Activated CD4-positive, alpha-beta T cell treated with anti-CD3 and anti-CD28 coated beads for 1 hour (primary cell): ENCODE measurements around the gene EIF4G3.
"Not testable (repeated sequence)": the region's sequence is repeated elsewhere in the genome, so short reads cannot be mapped to it uniquely, and the experiment has no call there.

Experiments
- DNase-seq: peaks from one replicate; pipeline ENCODE4 v3.0.0-alpha.2; 2020

EIF4G3 gene

DNA sequence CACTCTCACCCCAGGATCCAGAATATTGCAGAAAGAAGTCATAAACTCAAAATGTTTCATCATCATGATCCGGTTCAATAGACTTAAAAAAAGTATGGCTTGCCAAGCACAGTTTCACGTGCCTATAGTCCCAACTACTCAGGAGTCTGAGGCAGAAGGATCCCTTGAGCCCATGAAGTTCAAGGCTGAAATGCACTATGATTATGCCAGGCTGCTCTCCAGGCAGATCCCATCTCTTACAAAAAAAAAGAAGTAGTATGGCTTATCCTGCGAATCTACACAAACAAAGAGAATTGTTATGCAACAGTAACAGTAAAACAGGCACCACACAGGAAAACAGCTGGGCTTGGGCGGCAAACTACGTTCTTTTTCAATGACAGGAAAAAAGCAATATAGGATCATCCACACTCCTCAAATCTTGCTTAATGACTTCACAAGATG lies 76.2 kb downstream of the EIF4G3 start:
- DNase-seq, result no peak

DNA sequence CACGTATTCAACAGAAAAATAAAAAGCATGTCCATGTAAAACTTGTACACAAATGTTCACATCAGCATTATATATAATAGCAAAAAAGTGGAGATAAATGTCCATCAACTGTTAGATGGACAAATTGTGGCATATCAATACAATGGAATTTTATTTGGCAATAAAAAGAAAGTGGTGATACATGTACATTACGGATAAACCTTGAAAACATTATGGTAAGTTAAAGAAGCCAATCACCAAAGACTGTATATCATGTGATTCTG lies 76.9 kb downstream of the EIF4G3 start:
- DNase-seq, result no peak

DNA sequence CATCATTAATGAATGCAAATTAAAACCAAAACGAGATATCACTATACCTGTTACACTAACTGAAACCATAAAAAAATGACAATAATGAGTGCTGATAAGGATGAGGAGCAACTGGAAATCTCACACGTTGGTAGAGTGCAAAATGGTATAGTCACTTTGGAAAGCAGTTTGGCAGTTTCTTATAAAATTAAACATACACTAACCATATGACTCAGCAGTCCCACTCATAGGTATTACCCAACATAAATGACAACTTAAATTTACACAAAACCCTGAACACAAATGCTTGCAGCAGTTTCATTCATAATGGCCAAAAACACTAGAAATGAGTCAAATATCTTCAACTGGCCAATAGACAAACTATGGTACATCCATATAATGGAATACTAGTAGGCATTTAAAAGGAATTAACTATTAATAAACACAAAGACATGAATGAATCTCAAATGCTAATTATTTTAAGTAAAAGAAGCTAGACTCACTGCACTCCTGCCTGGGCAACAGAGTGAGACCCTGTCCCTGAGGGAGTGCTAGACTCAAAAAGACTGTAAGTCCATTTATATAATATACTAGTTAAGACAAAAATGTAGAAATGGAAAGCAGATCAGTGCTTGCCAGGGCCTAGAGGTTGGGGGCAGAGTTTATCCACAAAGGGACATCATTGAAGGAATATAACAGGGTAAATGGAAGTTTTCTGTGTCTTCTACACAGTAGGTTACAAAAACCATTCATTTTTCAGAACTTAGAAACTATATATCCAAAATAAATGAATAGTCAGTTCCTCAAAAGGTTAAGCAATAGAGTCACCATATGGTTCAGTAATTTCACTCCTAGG lies 77.4 kb downstream of the EIF4G3 start:
- DNase-seq, result no peak

DNA sequence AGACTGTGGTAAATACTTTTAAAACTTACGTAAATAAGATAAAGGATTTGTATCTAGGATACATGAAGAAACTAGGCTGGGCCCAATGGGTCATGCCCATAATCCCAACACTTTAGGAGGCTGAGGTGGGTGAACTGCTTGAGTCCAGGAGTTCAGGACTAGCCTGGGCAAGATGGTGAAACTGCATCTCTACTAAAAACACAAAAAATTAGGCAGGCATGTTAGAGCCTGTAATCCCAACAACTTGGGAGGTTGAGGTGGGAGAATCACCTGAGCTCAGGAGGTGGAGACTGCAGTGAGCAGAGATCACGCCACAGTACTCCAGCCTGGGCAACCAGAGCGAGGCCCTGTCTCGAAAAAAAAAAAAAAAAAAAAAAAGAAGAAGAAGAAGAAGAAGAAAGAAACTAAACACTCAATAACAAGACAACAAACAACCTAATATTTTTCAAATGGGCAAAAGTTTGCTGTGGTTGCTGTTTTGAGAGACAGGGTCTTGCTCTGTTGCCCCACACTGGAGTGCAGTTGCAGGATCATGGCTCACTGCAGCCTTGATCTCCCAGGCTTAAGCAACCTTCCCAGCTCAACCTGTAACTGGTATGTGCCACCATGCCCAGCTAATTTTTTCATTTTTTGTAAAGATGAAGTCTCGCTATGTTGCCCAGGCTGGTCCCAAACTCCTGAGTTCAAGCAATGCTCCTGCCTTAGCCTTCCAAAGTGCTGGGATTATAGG lies 78.3 kb downstream of the EIF4G3 start:
- DNase-seq, result no peak

DNA sequence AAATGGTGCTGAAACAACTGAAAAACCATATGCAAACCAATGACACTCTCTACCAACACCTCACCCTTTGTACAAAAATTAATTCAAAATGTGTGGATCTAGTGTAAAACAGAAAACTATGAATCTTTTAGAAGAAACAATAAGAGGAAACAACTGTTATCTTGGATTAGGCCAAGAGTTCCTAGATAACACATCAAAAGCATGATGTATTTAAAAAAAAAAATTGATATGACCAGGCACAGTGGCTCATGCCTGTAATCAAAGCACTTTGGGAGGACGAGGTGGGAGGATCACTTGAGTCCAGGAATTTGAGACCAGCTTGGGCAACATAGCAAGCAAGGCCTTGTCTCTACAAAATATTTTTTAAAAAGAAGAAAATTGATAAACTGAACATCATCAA lies 79.0 kb downstream of the EIF4G3 start:
- no peak for DNase-seq

DNA sequence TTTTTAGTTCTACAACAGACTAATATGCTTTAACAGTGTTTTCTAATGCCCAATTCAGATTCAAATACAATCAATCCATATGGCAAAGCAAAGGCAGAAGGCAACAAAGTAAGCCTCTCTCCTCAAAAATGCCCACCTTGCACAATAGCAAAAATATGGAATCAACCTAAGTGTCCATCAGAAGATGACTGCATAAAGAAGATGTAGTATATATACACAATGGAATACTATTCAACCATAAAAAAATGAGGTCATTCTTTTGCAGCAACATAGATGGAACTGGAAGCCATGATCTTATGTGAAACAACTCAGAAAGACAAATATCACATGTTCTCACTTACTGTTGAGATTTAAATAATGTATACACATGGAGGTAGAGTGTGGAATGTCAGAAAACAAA lies 80.7 kb downstream of the EIF4G3 start:
- DNase-seq, result no peak

DNA sequence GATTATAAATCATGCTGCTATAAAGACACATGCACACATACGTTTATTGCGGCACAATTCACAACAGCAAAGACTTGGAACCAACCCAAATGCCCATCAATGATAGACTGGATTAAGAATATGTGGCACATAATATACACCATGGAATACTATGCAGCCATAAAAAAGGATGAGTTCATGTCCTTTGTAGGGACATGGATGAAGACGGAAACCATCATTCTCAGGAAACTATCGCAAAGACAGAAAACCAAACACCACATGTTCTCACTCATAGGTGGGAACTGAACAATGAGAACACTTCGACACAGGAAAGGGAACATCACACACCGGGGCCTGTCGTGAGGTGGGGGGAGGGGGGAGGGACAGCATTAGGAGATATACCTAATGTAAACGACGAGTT lies 82.4 kb downstream of the EIF4G3 start:
- not testable (repeated sequence) for DNase-seq

DNA sequence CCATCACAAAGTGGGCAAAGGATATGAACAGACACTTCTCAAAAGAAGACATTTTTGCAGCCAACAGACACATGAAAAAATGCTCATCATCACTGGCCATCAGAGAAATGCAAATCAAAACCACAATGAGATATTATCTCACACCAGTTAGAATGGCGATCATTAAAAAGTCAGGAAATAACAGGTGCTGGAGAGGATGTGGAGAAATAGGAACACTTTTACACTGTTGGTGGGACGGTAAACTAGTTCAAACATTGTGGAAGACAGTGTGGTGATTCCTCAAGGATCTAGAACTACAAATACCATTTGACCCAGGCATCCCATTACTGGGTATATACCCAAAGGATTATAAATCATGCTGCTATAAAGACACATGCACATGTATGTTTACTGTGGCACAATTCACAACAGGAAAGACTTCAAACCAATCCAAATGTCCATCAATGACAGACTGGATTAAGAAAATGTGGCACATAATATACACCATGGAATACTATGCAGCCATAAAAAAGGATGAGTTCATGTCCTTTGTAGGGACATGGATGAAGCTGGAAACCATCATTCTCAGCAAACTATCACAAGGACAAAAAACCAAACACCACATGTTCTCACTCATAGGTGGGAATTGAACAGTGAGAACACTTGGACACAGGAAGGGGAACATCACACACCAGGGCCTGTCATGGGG lies 83.3 kb downstream of the EIF4G3 start:
- not testable (repeated sequence) for DNase-seq

DNA sequence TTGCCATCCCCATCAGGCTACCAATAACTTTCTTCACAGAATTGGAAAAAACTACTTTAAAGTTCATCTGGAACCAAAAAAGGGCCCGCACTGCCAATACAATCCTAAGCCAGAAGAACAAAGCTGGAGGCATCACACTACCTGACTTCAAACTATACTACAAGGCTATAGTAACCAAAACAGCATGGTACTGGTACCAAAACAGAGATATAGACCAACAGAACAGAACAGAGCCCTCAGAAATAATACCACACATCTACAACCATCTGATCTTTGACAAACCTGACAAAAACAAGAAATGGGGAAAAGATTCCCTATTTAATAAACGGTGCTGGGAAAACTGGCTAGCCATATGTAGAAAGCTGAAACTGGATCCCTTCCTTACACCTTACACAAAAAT lies 84.2 kb downstream of the EIF4G3 start:
- DNase-seq, result not testable (repeated sequence)

DNA sequence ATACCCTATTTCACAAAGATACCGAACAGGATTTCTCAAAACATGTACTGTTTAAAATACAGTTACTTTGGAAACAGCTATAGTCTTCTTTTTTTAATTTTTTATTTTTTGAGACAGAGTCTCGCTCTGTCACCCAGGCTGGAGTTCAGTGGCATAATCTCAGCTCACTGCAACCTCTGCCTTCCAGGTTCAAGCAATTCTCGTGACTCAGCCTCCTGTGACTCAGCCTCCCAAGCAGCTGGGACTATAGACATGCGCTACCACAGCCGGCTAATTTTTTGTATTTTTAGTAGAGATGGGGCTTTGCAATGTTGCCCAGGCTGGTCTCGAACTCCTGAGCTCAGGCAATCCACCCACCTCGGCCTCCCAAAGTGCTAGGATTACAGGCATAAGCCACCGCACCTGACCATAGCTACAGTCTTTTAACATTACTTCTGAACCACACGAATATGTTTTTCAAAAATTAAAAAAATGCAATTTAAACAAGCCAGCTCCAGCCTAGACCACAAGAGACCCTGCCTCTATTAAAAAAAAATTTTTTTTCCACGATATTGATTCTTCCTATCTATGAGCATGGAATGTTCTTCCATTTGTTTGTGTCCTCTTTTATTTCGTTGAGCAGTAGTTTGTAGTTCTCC lies 85.5 kb downstream of the EIF4G3 start:
- not testable (repeated sequence) for DNase-seq

DNA sequence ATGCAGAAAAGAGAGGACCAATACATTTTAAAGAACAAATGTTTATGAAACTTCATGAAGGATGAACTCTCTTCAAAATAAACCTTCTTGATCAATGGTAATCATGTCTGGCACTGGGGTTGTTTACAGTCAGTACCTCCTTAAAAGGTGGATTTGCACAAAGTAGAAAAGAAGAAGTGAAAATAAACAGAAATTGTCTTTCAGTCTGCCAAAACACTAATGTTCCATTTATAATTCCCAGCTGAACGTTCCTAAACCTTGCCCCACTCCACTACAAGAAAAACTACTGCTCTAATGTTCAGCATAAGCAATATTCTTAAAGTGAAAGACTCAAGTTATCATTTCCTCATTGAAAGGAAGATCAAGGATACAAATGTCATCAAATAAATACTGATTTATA lies 86.2 kb downstream of the EIF4G3 start:
- DNase-seq, result no peak

DNA sequence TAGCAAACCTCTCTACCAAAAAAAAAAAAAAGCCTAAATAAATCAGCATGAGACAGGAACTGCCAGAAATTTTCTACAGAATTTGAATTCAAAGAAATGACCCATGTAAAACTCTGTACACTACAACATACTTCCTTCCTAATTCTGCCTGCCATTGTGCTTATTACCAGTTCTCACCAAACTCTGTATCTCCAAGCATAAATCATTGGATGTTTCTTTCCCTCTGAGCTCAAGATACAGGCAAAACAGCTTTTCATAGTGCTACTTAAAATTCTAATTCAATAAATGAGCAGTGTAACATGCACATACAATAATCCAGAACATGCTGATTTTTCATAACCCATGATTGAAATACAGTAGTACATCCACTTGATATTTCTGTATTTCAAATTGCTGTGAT lies 87.0 kb downstream of the EIF4G3 start:
- DNase-seq, result no peak

DNA sequence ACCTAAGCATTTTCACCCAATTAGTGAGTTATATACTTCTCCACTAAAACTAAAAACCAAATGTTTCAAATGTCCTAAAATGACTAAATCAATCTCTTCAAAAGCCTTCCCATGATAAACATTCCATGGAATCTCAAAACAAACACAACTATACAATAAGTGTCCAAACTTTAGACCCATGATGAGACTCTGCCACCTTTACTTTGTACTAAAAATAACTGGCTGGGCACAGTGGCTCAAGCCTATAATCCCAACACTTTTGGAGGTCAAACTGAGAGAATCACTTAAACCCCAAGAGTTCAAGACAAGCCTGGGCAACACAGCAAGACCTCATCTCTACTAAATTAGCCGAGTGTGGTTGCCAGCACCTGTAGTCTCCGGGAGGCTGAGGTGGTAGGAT lies 87.4 kb downstream of the EIF4G3 start:
- no peak for DNase-seq

DNA sequence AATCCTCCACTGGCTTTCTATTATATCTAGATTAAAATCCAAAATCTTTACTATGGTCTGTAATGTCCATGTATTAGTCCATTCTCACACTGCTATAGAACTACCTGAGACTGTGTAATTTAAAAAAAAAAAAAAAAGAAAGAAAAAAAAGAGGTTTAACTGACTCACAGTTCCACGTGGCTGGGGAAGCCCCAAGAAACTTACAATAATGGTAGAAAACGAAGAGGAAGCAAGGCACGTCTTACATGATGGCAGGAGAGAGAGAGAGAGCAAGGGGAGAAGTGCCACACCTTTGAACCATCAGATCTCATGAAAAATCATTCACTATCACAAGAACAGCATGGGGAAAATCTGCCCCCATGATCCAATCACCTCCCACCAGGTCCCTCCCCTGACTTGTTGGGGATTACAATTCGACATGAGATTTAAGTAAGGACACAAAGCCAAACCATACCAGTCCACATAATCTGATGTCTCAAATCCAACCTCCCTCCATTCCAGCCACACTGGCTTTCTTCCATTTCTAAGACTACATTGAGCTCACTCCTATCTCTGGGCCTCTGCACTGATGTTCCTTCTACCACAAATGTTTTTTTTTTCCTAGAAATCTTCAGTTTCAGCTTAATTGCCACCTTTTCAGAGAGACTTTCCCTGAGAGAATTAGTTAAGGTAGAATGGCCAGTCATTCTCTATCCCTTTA lies 92.4 kb downstream of the EIF4G3 start:
- DNase-seq, result no peak

DNA sequence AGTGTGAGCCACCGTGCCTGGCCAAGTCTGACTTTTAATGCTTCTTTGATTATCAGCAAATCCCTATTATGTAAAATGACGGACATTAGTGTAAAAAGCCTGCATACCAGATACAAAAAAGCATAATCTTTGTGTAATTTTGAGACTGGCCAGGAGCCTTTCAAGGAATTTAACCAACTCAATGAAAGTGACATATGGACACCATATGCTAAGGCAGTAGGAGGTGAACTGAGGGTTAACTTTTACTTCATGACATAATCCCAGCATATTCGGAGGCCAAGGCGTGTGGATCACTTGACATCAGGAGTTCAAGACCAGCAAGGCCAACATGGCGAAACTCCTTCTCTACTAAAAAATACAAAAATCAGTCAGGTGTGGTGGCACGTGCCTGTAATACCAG lies 94.6 kb downstream of the EIF4G3 start:
- no peak for DNase-seq

DNA sequence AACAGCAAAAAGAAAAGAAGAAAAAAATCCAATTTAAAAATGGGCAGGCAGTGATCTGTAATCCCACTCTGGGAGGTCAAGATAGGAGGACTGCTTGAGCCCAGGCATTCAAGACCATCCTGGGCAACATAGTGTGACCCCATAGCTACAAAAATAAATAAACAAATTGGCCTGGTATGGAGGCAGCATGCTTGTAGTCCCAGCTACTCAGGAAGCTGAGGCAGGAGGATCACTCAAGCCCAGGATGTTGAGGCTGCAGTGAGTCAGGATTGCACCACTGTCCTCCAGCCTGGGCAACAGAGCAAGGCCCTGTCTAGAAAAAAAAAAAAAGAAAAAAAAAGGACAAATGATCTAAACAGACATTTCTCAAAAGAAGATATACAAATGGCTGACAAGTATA lies 99.6 kb downstream of the EIF4G3 start:
- DNase-seq, result no peak

DNA sequence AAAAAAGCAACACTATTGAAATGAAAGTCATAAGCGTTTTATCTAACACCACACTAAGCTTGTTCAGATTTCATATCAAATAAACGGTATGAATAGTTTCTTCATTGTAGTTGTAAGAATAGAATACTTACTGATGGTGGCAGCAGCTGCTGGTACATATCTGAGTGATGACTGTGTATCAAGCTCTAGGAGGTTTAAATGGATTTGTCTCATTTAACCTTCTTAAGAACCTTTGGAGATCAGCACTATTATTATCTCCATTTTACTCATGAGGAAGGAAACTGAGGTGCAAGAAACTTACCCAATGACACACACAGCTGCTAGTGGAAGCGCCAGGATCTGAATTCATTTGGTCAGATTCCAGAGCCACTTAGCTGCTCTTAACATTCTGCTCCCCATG lies 104.0 kb downstream of the EIF4G3 start:
- no peak for DNase-seq

DNA sequence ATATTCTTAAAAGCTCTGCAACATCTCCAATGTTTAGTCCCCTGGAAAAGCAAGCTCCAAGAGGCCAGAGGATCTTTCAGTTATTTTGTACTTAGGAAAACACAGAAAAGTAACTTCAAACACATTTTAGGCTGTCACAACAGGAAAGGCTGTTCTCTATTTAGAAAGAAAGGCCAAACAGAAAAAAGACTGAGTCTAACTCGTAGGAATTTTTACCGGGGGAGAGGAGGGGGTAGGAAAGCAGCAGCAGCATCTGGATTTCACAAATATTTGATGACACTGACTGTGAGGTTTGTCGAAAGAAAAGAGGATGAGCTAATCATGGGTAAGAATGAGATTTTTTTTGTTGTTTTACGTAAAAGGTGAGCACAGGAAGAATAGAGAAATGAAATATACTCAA lies 107.1 kb downstream of the EIF4G3 start:
- no peak for DNase-seq

DNA sequence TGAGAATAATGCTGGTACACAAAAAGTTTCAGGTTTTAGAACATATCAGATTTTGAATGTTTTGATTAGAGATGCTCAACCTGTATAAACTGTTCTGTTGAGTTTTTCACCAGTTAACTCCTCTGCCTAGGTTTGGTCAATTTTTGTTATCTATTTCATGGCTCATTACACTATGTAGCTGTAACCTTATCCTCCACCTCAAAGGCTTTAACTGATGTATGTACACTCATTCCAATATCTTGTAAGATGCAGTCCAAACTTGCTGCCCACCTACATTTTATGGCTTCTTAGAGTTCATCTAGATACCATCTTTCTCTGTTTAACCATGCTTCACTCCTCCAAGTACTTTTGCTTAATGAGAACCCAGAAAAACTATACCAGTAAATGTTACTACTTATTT lies 107.8 kb downstream of the EIF4G3 start:
- no peak for DNase-seq

DNA sequence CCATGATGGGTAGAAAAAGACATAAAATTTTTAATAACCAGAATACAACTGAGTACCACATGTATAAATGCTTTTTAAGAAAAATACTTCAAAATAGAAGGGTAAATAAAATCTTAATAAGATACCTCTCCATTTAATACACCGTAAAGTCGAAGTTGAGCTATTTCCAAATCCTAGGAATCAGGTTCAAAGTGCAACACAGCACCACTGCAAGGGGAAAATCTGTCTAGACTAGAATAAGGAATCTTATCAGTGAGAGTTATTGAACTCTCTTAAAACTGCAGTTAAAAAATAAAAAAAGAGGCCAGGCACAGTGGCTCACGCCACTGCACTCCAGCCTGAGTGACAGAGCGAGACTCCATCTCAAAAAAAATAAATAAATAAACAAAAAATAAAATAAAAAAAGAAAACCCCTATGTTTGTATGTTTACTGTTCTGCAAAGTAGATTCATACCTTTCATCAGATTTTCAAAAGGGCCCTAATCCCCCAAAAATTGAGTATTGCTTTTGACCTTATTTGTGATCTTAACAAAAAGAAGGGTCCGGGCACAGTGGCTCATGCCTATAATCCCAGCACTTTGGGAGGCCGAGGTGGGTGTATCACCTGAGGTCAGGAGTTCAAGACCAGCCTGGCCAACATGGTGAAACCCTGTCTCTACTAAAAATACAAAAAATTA lies 109.0 kb downstream of the EIF4G3 start:
- DNase-seq, result no peak

DNA sequence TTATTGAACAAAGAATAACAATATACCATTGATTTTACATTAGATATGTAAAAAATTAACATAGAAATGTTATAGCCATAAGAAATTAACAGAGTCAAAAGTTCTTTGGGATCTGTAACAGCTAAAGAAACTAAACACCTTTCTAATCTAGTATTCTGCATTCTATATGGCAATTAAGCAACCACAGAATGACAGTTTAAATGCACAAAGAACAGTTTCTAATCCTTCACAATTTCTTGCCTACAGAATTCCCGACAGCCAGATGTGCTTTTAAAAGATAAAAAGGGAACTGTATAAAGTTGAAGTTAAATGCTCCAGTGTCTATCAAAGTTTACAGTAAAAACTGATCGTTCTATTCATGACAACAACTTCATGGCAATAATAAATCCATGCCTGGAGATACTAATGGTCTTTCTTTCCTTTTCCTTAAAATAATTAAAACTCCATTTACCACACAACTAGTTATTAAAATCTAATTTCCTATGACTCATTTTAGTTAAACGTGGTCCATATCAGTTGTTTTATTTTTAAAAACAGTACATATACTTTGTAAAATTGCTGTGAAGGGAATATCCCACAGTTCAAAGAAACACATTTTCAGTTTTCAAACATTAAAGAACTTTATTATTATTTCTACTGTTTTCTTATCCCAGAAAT lies 110.2 kb downstream of the EIF4G3 start:
- no peak for DNase-seq

DNA sequence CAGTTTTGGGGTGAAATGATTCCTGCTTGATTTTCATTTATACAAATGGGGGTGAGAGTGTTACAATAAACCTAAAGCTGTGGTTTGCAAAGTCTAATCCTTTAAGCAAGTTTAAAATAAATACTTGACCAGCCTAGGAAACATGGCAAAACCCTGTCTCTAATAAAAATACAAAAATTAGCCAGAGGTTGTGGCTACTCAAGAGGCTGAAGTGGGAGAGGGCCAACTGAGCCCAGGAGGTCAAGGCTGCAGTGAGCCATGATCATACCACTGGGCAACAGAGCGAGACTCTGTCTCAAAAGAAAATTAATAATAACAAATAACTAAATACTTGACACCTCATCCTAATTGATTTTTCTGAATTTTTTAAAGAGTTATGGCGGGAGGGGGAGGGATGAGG lies 110.8 kb downstream of the EIF4G3 start:
- DNase-seq, result no peak
